Measurements from ENCODE around the gene BABAM2. TPM values are rescaled to one million over a fixed set of nuclear protein-coding genes. Genes with fewer than 3 reads are reported as not detected.

BABAM2 gene
- polyA plus RNA-seq, 3 donors: 33.2 to 52.8 (median 49.3) TPM

GRCh38 chr2:27940090-27940671 lies 49.7 kb downstream of the BABAM2 start:
- no peak for DNase-seq
- intact Hi-C loops (cut with micrococcal nuclease): no loop called here
- Mint-ChIP-seq H3K27me3 (ENCODE audit: low read depth in 3 of 3) (no peaks in the 10 kb centered on the region), H3K4me1 (peaks cover 28% of the 10 kb centered on the region), H3K27ac (no peak overlapping the region), H3K4me3 (no peak overlapping the region), H3K9me3 (peaks cover 0 to 3% (median 0%) of the 10 kb centered on the region in 7 donors), H3K36me3 (peaks cover 4 to 12% of the 10 kb centered on the region in 2 donors)
- H3K27ac ChIP-seq (ENCODE audit: low read depth in 1 of 2, low read length in 2 of 2): no peak overlapping the region
- H3K79me2 ChIP-seq (ENCODE audit: insufficient read depth, low read length): peaks cover 47% of the 10 kb centered on the region
- H3K4me2 ChIP-seq (replicated peaks; ENCODE audit: extremely low read depth, low read length, poor library complexity, severe bottlenecking): no peak overlapping the region
- no peak overlapping the region for H2AFZ ChIP-seq (ENCODE audit: insufficient read depth, low read depth, low read length, poor library complexity, severe bottlenecking)
- H3K9ac ChIP-seq (ENCODE audit: insufficient read depth, low read length, poor library complexity, severe bottlenecking): no peak overlapping the region
- no peaks in the 10 kb centered on the region for H4K20me1 ChIP-seq (ENCODE audit: insufficient read depth, low read length)
- no peak overlapping the region for H3K4me3 ChIP-seq (replicated peaks in 1 of 3; ENCODE audit: low read depth in 2 of 3, low read length in 3 of 3)
- H3K36me3 ChIP-seq (replicated peaks in 1 of 2; ENCODE audit: control insufficient read depth in 1 of 2, insufficient read depth in 2 of 2, low read length in 2 of 2): peaks cover 0 to 3% of the 10 kb centered on the region in 2 donors
- TF ChIP-seq CTCF (IDR thresholded peaks at IDR 0.05): no peak
- no peaks in the 10 kb centered on the region for H3K27me3 ChIP-seq (ENCODE audit: control insufficient read depth in 2 of 2, insufficient read depth in 2 of 2, low read length in 2 of 2)
- H3K4me1 ChIP-seq (ENCODE audit: control insufficient read depth in 1 of 2, insufficient read depth in 2 of 2, low read length in 2 of 2): peaks cover 15 to 24% of the 10 kb centered on the region in 2 donors
- no CpG with 5 or more reads among the region's 2 CpGs for WGBS (ENCODE audit: insufficient coverage)
- H3K9me3 ChIP-seq (replicated peaks in 1 of 2; ENCODE audit: control insufficient read depth in 1 of 2, insufficient read depth in 1 of 2, low read length in 2 of 2): no peaks in the 10 kb centered on the region

- Histone ChIP-seq H3K4me2 (replicated peaks; ENCODE audit: extremely low read depth, low read length, poor library complexity, severe bottlenecking) (no peak overlapping the region), H4K20me1 (ENCODE audit: insufficient read depth, low read length) (no peaks in the 10 kb centered on the region), H3K27ac (ENCODE audit: low read depth in 1 of 2, low read length in 2 of 2) (no peak overlapping the region), H3K4me1 (ENCODE audit: control insufficient read depth in 1 of 2, insufficient read depth in 2 of 2, low read length in 2 of 2) (peaks cover 15 to 24% of the 10 kb centered on the region in 2 donors), H3K9me3 (replicated peaks in 1 of 2; ENCODE audit: control insufficient read depth in 1 of 2, insufficient read depth in 1 of 2, low read length in 2 of 2) (no peaks in the 10 kb centered on the region), H3K4me3 (replicated peaks in 1 of 3; ENCODE audit: low read depth in 2 of 3, low read length in 3 of 3) (no peak overlapping the region), H3K9ac (ENCODE audit: insufficient read depth, low read length, poor library complexity, severe bottlenecking) (no peak overlapping the region), H2AFZ (ENCODE audit: insufficient read depth, low read depth, low read length, poor library complexity, severe bottlenecking) (no peak overlapping the region), H3K36me3 (replicated peaks in 1 of 2; ENCODE audit: control insufficient read depth in 1 of 2, insufficient read depth in 2 of 2, low read length in 2 of 2) (no peaks in the 10 kb centered on the region), H3K79me2 (ENCODE audit: insufficient read depth, low read length) (peaks cover 53% of the 10 kb centered on the region), H3K27me3 (ENCODE audit: control insufficient read depth in 2 of 2, insufficient read depth in 2 of 2, low read length in 2 of 2) (no peaks in the 10 kb centered on the region)
- no peak for TF ChIP-seq CTCF (IDR thresholded peaks at IDR 0.05)
- peak overlapping the region in 2 of 7 donors; percentile 46 to 55 for H3K27ac Mint-ChIP-seq
- intact Hi-C loops (cut with micrococcal nuclease): no loop called here
- H3K4me1 Mint-ChIP-seq: peaks cover 28% of the 10 kb centered on the region
- no peak for DNase-seq
- peaks cover 0 to 3% (median 0%) of the 10 kb centered on the region in 7 donors for H3K9me3 Mint-ChIP-seq
- no peaks in the 10 kb centered on the region for H3K27me3 Mint-ChIP-seq (ENCODE audit: low read depth in 3 of 3)
- peaks cover 1 to 8% of the 10 kb centered on the region in 2 donors for H3K36me3 Mint-ChIP-seq
- 100% methylated on average over 5 of the region's 5 CpGs for WGBS (ENCODE audit: insufficient coverage)
- no peak overlapping the region for H3K4me3 Mint-ChIP-seq
These were observed 50.5 kb downstream of the BABAM2 start for GRCh38 chr2:27940982-27941381.
